ENCODE results near the gene METTL15.

GRCh38 chr11:28284196-28284595 is 176.0 kb downstream of the METTL15 start:
- TF ChIP-seq EZH2phosphoT487 (IDR thresholded peaks at IDR 0.05; ENCODE audit: low read depth, severe bottlenecking, unreplicated experiment) (no peak), CTCF (IDR thresholded peaks at IDR 0.05; ENCODE audit: poor library complexity) (no peak), EZH2 (IDR thresholded peaks at IDR 0.05; ENCODE audit: borderline replicate concordance) (no peak)

All from hepatocyte (in vitro differentiated cells).